TTC549 (cell line): ENCODE data around the gene BPIFB2.

ENCODE experiments used
- FAIRE-seq: peaks from 2 replicates; lab custom pipeline; 2012; peaks lifted over from hg19 to GRCh38; lab: Jason Lieb, UNC

BPIFB2 gene

DNA sequence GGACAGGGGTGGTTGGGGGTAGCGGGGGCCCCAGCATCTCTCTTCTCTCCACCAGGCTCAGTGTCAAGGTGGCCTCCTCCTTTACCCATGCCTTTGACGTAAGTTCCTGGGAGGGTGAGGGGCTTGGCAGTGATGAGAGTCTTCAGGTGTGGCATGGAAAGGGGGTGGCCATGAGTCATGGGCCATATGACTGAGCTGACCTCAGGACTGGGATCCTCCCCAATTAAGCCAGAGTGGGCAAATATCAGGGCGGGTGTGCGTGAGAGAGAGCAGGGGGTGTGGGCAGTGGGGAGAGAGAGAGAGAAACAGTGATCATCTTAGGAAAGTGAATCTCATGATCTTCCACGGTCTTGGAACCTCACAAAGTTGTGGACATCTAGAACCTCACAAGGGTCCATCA is 63.7 kb downstream of the BPIFB2 start:
- no peak for FAIRE-seq

DNA sequence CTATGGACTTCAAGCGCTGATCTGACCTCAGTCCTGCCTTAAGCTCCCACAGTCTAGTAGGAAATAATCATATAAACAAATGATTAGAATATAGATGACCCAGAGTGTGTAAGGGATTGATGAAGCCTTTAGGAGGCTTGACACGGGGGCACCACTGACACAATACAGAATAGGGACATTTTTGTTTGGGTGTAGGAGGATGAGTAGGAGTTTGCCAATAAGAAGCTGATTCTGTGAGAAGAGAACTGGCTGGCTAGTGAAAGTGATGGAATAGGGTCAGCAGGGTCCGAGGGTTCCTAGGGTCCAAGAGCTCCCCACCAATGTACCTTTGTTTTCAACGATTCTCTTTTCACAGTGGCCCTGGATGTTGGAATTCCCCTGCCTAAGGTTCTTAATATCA is 64.9 kb downstream of the BPIFB2 start:
- FAIRE-seq: no peak

DNA sequence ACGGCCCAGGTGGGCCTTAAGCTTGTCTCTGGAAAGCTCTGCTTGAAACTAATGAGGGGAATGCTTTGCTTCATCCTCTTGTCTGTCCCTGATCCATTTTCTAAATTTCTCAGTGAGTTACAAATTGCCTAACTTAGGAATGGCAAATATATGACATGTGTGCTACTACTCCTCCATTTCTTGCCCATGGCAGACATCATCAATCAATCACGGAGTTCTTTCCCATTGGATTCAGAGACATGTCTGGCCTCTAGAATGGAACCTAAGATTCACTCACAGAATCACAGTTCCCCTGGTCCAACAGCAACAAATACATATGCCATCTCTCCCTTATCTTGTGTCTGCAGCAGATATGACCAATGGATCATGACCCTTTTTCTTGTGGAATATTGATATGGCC is 65.3 kb downstream of the BPIFB2 start:
- FAIRE-seq: no peak
